Caco-2 (cell line): ENCODE data around the gene MYCBP2. TPM values are rescaled to one million over a fixed set of nuclear protein-coding genes. Genes with fewer than 3 reads are reported as not detected.
"Not testable (repeated sequence)": the region's sequence is repeated elsewhere in the genome, so short reads cannot be mapped to it uniquely, and the experiment has no call there.

Experiments
- BruUV-seq: library from RNA; stranded (reverse); fragments of 400-500 nt; replicated peaks from 2 replicates; lab custom pipeline; 2021; lab: Mats Ljungman, UMichigan
- CTCF ChIA-PET: fragments of 300-600 bp; sonication (Branson Sonifier 250); formaldehyde crosslinking; loops from one replicate; lab custom pipeline; 2022; ENCODE audit warnings: antibody characterized with exemption; lab: Charles Lee
- POLR2A ChIA-PET: fragments of 300-600 bp; sonication (Branson Sonifier 250); formaldehyde crosslinking; loops from one replicate; lab custom pipeline; 2022; ENCODE audit warnings: antibody characterized with exemption; lab: Charles Lee
- DNase-seq, 2 experiments: peaks; one replicate each; pipeline versions ENCODE4 v3.0.0 to v3.0.0-alpha.2; 2020 to 2022
- H3K27me3 ChIP-seq: replicated peaks from 2 replicates; pipeline ENCODE4 v1.6.0; 2011; ENCODE audit warnings: low read length; ENCODE audit not compliant: control insufficient read depth, insufficient read depth
- H3K36me3 ChIP-seq: 2 replicates; pipeline ENCODE4 v1.5.1; 2011; ENCODE audit warnings: low read length; ENCODE audit not compliant: control insufficient read depth, insufficient read depth
- H3K4me1 ChIP-seq: fragments of 250-450 bp; sonication (Bioruptor Pico); 2 replicates; pipeline ENCODE4 v1.5.1; 2020; ENCODE audit warnings: mild to moderate bottlenecking
- H3K4me3 ChIP-seq: 2 replicates; pipeline ENCODE4 v1.5.1; 2011; ENCODE audit warnings: low read depth, mild to moderate bottlenecking, control low read depth, low read length
- H3K9me3 ChIP-seq: fragments of 250-450 bp; sonication (Bioruptor Pico); 2 replicates; pipeline ENCODE4 v1.5.1; 2020; ENCODE audit warnings: mild to moderate bottlenecking, moderate library complexity
- H3K27ac Mint-ChIP-seq: one replicate; pipeline ENCODE4 v1.8.0; 2022; ENCODE audit warnings: mixed read lengths; ENCODE audit not compliant: unreplicated experiment
- H3K27me3 Mint-ChIP-seq: one replicate; pipeline ENCODE4 v1.8.0; 2022; ENCODE audit warnings: mixed read lengths; ENCODE audit not compliant: insufficient read depth, unreplicated experiment
- H3K36me3 Mint-ChIP-seq: one replicate; pipeline ENCODE4 v1.8.0; 2022; ENCODE audit warnings: mild to moderate bottlenecking, mixed read lengths; ENCODE audit not compliant: insufficient read depth, unreplicated experiment
- H3K4me1 Mint-ChIP-seq: one replicate; pipeline ENCODE4 v1.8.0; 2022; ENCODE audit warnings: low read depth, mixed read lengths; ENCODE audit not compliant: unreplicated experiment
- H3K4me3 Mint-ChIP-seq: one replicate; pipeline ENCODE4 v1.8.0; 2022; ENCODE audit warnings: mild to moderate bottlenecking, moderate library complexity, mixed read lengths; ENCODE audit not compliant: unreplicated experiment
- H3K9me3 Mint-ChIP-seq: one replicate; pipeline ENCODE4 v1.8.0; 2022; ENCODE audit warnings: mixed read lengths; ENCODE audit not compliant: unreplicated experiment
- CTCF ChIP-seq, 2 experiments: fragments of 200-600 bp in 1 of 2; IDR thresholded peaks; 1 replicate in 1 of 2; 2 replicates in 1 of 2; pipeline versions ENCODE4 v1.5.1 to v1.8.0; 2011 to 2022; ENCODE audit warnings: antibody characterized with exemption in 1 of 2, control low read depth in 1 of 2, inconsistent platforms in 1 of 2, low read depth in 1 of 2, low read length in 1 of 2, mild to moderate bottlenecking in 1 of 2, moderate library complexity in 1 of 2; ENCODE audit not compliant: insufficient read depth in 1 of 2, severe bottlenecking in 1 of 2, unreplicated experiment in 1 of 2
- intact Hi-C: fragments of 100-400 bp; cut with micrococcal nuclease; formaldehyde crosslinking; loops from one replicate; pipeline ENCODE4 v1.10.0; 2022; ENCODE audit not compliant: unreplicated experiment
- total RNA-seq: library from RNA; stranded (reverse); gene quantifications from 2 replicates; pipeline ENCODE4 v1.2.3, GENCODE V29; 2022

The MYCBP2 gene
- total RNA-seq, 1 experiment from 2014 or later, result 41.3 TPM

- intact Hi-C loops, result no loop called here
- Histone ChIP-seq H3K9me3 (peaks cover 5% of the 10 kb centered on the region), H3K4me3 (no peak overlapping the region), H3K36me3 (no peaks in the 10 kb centered on the region), H3K4me1 (no peaks in the 10 kb centered on the region), H3K27me3 (no peaks in the 10 kb centered on the region)
- Mint-ChIP-seq H3K27ac (no peak overlapping the region), H3K36me3 (peaks cover 14% of the 10 kb centered on the region), H3K4me3 (no peak overlapping the region), H3K9me3 (peaks cover 21% of the 10 kb centered on the region), H3K4me1 (no peaks in the 10 kb centered on the region), H3K27me3 (no peaks in the 10 kb centered on the region)
- BruUV-seq, result no TSS peak
- no peak for DNase-seq
- CTCF ChIA-PET, result no interaction called here
- POLR2A ChIA-PET, result no interaction called here
- no peak for TF ChIP-seq CTCF (IDR thresholded peaks at IDR 0.05; ENCODE audit: insufficient read depth in 1 of 2, low read depth in 1 of 2, low read length in 1 of 2, severe bottlenecking in 1 of 2, unreplicated experiment in 1 of 2)
Measured at GRCh38 chr13:77291774-77292173, 35.1 kb downstream of the MYCBP2 start.

GRCh38 chr13:77290342-77290741, 36.6 kb downstream of the MYCBP2 start:
- Mint-ChIP-seq H3K4me3 (no peak overlapping the region), H3K27ac (no peak overlapping the region), H3K9me3 (peaks cover 21% of the 10 kb centered on the region), H3K36me3 (peaks cover 14% of the 10 kb centered on the region), H3K27me3 (no peaks in the 10 kb centered on the region), H3K4me1 (peaks cover 6% of the 10 kb centered on the region)
- Histone ChIP-seq H3K4me1 (no peaks in the 10 kb centered on the region), H3K36me3 (no peaks in the 10 kb centered on the region), H3K4me3 (no peak overlapping the region), H3K27me3 (no peaks in the 10 kb centered on the region), H3K9me3 (peaks cover 5% of the 10 kb centered on the region)
- no TSS peak for BruUV-seq
- DNase-seq, result no peak
- ChIA-PET CTCF (no interaction called here), POLR2A (no interaction called here)
- TF ChIP-seq CTCF (IDR thresholded peaks at IDR 0.05; ENCODE audit: insufficient read depth in 1 of 2, low read depth in 1 of 2, low read length in 1 of 2, severe bottlenecking in 1 of 2, unreplicated experiment in 1 of 2), result no peak
- intact Hi-C loops, result no loop called here

- CTCF ChIA-PET, result no interaction called here
- Histone ChIP-seq H3K9me3 (peaks cover 5% of the 10 kb centered on the region), H3K4me1 (no peaks in the 10 kb centered on the region), H3K4me3 (no peak overlapping the region), H3K36me3 (no peaks in the 10 kb centered on the region), H3K27me3 (no peaks in the 10 kb centered on the region)
- no peak for DNase-seq
- Mint-ChIP-seq H3K4me3 (no peak overlapping the region), H3K4me1 (peaks cover 6% of the 10 kb centered on the region), H3K36me3 (peaks cover 14% of the 10 kb centered on the region), H3K27ac (no peak overlapping the region), H3K27me3 (no peaks in the 10 kb centered on the region), H3K9me3 (peaks cover 21% of the 10 kb centered on the region)
- BruUV-seq, result no TSS peak
- intact Hi-C loops, result no loop called here
- TF ChIP-seq CTCF (IDR thresholded peaks at IDR 0.05; ENCODE audit: insufficient read depth in 1 of 2, low read depth in 1 of 2, low read length in 1 of 2, severe bottlenecking in 1 of 2, unreplicated experiment in 1 of 2), result no peak
- POLR2A ChIA-PET, result no interaction called here
Measured at GRCh38 chr13:77289851-77290250, 37.0 kb downstream of the MYCBP2 start.

GRCh38 chr13:77285632-77286031, 41.3 kb downstream of the MYCBP2 start:
- H3K4me1 ChIP-seq, DNase-seq, H3K4me1 Mint-ChIP-seq, H3K36me3 ChIP-seq, H3K27me3 ChIP-seq, H3K27me3 Mint-ChIP-seq, intact Hi-C loops, H3K4me3 Mint-ChIP-seq, CTCF ChIA-PET, BruUV-seq, POLR2A ChIA-PET, H3K9me3 Mint-ChIP-seq, H3K4me3 ChIP-seq, H3K27ac Mint-ChIP-seq, H3K9me3 ChIP-seq, H3K36me3 Mint-ChIP-seq: not testable (repeated sequence)
